Caco-2 (cell line): ENCODE measurements around the gene TGM6. TPM values are rescaled to one million over a fixed set of nuclear protein-coding genes. Genes with fewer than 3 reads are reported as not detected.

ENCODE experiments used
- BruUV-seq: library from RNA; stranded (reverse); fragments of 400-500 nt; replicated peaks from 2 replicates; lab custom pipeline; 2021; lab: Mats Ljungman, UMichigan
- CTCF ChIA-PET: fragments of 300-600 bp; sonication (Branson Sonifier 250); formaldehyde crosslinking; loops from one replicate; lab custom pipeline; 2022; ENCODE audit warnings: antibody characterized with exemption; lab: Charles Lee
- POLR2A ChIA-PET: fragments of 300-600 bp; sonication (Branson Sonifier 250); formaldehyde crosslinking; loops from one replicate; lab custom pipeline; 2022; ENCODE audit warnings: antibody characterized with exemption; lab: Charles Lee
- DNase-seq, 2 experiments: peaks; one replicate each; pipeline versions ENCODE4 v3.0.0 to v3.0.0-alpha.2; 2020 to 2022
- H3K27me3 ChIP-seq: replicated peaks from 2 replicates; pipeline ENCODE4 v1.6.0; 2011; ENCODE audit warnings: low read length; ENCODE audit not compliant: control insufficient read depth, insufficient read depth
- H3K36me3 ChIP-seq: 2 replicates; pipeline ENCODE4 v1.5.1; 2011; ENCODE audit warnings: low read length; ENCODE audit not compliant: control insufficient read depth, insufficient read depth
- H3K4me1 ChIP-seq: fragments of 250-450 bp; sonication (Bioruptor Pico); 2 replicates; pipeline ENCODE4 v1.5.1; 2020; ENCODE audit warnings: mild to moderate bottlenecking
- H3K4me3 ChIP-seq: 2 replicates; pipeline ENCODE4 v1.5.1; 2011; ENCODE audit warnings: low read depth, mild to moderate bottlenecking, control low read depth, low read length
- H3K9me3 ChIP-seq: fragments of 250-450 bp; sonication (Bioruptor Pico); 2 replicates; pipeline ENCODE4 v1.5.1; 2020; ENCODE audit warnings: mild to moderate bottlenecking, moderate library complexity
- H3K27ac Mint-ChIP-seq: one replicate; pipeline ENCODE4 v1.8.0; 2022; ENCODE audit warnings: mixed read lengths; ENCODE audit not compliant: unreplicated experiment
- H3K27me3 Mint-ChIP-seq: one replicate; pipeline ENCODE4 v1.8.0; 2022; ENCODE audit warnings: mixed read lengths; ENCODE audit not compliant: insufficient read depth, unreplicated experiment
- H3K36me3 Mint-ChIP-seq: one replicate; pipeline ENCODE4 v1.8.0; 2022; ENCODE audit warnings: mild to moderate bottlenecking, mixed read lengths; ENCODE audit not compliant: insufficient read depth, unreplicated experiment
- H3K4me1 Mint-ChIP-seq: one replicate; pipeline ENCODE4 v1.8.0; 2022; ENCODE audit warnings: low read depth, mixed read lengths; ENCODE audit not compliant: unreplicated experiment
- H3K4me3 Mint-ChIP-seq: one replicate; pipeline ENCODE4 v1.8.0; 2022; ENCODE audit warnings: mild to moderate bottlenecking, moderate library complexity, mixed read lengths; ENCODE audit not compliant: unreplicated experiment
- H3K9me3 Mint-ChIP-seq: one replicate; pipeline ENCODE4 v1.8.0; 2022; ENCODE audit warnings: mixed read lengths; ENCODE audit not compliant: unreplicated experiment
- intact Hi-C: fragments of 100-400 bp; cut with micrococcal nuclease; formaldehyde crosslinking; loops from one replicate; pipeline ENCODE4 v1.10.0; 2022; ENCODE audit not compliant: unreplicated experiment
- total RNA-seq: library from RNA; stranded (reverse); gene quantifications from 2 replicates; pipeline ENCODE4 v1.2.3, GENCODE V29; 2022
- TF ChIP-seq, protein P1 (sequence below), 2 experiments: fragments of 200-600 bp in 1 of 2; IDR thresholded peaks; 1 replicate in 1 of 2; 2 replicates in 1 of 2; pipeline versions ENCODE4 v1.5.1 to v1.8.0; 2011 to 2022; ENCODE audit warnings: antibody characterized with exemption in 1 of 2, control low read depth in 1 of 2, inconsistent platforms in 1 of 2, low read depth in 1 of 2, low read length in 1 of 2, mild to moderate bottlenecking in 1 of 2, moderate library complexity in 1 of 2; ENCODE audit not compliant: insufficient read depth in 1 of 2, severe bottlenecking in 1 of 2, unreplicated experiment in 1 of 2

Gene TGM6
- total RNA-seq, 1 experiment from 2014 or later = not detected

DNA sequence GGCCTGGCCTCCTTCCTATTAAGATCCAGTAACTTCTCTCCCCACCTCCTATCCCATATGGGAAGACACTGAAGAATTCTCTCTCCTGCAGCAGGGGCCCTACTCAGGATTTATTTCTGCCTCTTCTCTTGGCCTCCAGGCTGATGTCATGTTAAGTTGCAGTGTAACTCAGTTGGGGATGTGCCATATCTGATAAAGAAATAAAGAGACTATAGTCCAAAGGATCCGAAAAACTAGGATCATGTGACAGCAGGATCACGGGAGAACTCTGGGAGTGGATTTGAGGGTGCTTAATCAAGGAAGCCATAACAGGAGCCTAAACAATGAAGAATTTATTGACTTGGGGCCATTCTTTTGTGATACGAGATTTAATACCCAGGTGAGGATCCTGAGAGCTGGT lies 38.5 kb upstream of the TGM6 start:
- DNase-seq = no peak
- Histone ChIP-seq H3K4me1 (no peaks in the 10 kb centered on the region), H3K36me3 (no peaks in the 10 kb centered on the region), H3K27me3 (no peaks in the 10 kb centered on the region), H3K9me3 (no peaks in the 10 kb centered on the region), H3K4me3 (no peak overlapping the region)
- peaks cover 9% of the 10 kb centered on the region for H3K27me3 Mint-ChIP-seq
- intact Hi-C loops = no loop called here
- ChIA-PET POLR2A (no interaction called here), CTCF (no interaction called here)
- no peaks in the 10 kb centered on the region for H3K36me3 Mint-ChIP-seq
- no peak overlapping the region for H3K4me3 Mint-ChIP-seq
- H3K4me1 Mint-ChIP-seq = no peaks in the 10 kb centered on the region
- no peaks in the 10 kb centered on the region for H3K9me3 Mint-ChIP-seq
- no TSS peak for BruUV-seq
- H3K27ac Mint-ChIP-seq = no peak overlapping the region
- TF ChIP-seq, protein P1, sequence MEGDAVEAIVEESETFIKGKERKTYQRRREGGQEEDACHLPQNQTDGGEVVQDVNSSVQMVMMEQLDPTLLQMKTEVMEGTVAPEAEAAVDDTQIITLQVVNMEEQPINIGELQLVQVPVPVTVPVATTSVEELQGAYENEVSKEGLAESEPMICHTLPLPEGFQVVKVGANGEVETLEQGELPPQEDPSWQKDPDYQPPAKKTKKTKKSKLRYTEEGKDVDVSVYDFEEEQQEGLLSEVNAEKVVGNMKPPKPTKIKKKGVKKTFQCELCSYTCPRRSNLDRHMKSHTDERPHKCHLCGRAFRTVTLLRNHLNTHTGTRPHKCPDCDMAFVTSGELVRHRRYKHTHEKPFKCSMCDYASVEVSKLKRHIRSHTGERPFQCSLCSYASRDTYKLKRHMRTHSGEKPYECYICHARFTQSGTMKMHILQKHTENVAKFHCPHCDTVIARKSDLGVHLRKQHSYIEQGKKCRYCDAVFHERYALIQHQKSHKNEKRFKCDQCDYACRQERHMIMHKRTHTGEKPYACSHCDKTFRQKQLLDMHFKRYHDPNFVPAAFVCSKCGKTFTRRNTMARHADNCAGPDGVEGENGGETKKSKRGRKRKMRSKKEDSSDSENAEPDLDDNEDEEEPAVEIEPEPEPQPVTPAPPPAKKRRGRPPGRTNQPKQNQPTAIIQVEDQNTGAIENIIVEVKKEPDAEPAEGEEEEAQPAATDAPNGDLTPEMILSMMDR (IDR thresholded peaks at IDR 0.05; ENCODE audit: insufficient read depth in 1 of 2, low read depth in 1 of 2, low read length in 1 of 2, severe bottlenecking in 1 of 2, unreplicated experiment in 1 of 2) = no peak

DNA sequence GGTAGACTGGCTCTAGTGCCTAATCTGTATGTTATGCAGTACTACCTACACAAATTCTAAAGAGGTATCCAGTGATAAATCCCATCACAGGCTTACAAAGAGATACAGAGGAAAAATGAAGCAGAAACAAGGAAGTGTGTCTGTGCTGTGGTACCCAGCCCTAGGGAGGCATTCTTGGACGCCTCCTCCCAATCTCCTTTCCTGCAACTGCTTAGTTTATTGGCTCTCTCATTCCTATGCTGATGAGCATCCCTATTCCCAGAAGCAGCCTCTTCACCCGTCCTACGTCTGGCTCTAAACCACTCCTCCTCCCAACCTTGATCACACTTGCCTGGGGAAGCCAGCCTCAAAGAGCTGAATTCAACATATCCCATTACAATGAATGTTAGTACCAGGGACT lies 34.5 kb upstream of the TGM6 start:
- CTCF ChIA-PET = no interaction called here

DNA sequence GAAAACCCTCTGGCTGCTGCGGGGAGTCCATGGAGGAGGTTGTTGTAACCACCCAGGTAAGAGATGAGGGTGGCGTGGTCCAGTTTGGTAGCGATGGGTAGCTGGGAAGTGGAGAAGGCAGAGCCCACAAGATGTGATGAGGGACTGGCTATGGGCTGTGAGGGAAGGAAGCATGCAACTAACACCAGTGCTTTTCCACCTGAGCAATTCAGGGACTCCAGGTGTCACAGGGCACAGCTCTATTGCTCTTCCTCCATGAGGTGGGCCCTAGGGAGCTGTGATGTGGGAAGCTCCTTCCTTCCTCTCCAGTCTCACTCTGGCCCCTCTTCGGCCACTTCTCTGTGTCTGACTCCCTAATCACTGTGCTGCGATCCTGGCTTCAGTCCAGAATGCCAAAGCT lies 32.4 kb upstream of the TGM6 start:
- intact Hi-C loops = no loop called here
- Histone ChIP-seq H3K4me1 (0 out of 2 replicates have a peak, but pooled peaks cover 4% of the 10 kb centered on the region), H3K4me3 (no peak overlapping the region), H3K9me3 (no peaks in the 10 kb centered on the region), H3K36me3 (no peaks in the 10 kb centered on the region), H3K27me3 (no peaks in the 10 kb centered on the region; the same call in 1 of the 2 replicates)
- no peak overlapping the region for H3K4me3 Mint-ChIP-seq
- no peaks in the 10 kb centered on the region for H3K4me1 Mint-ChIP-seq
- ChIA-PET CTCF (no interaction called here), POLR2A (no interaction called here)
- no peaks in the 10 kb centered on the region for H3K27me3 Mint-ChIP-seq
- no TSS peak for BruUV-seq
- DNase-seq = no peak
- H3K9me3 Mint-ChIP-seq = no peaks in the 10 kb centered on the region
- TF ChIP-seq, protein P1 (IDR thresholded peaks at IDR 0.05; ENCODE audit: insufficient read depth in 1 of 2, low read depth in 1 of 2, low read length in 1 of 2, severe bottlenecking in 1 of 2, unreplicated experiment in 1 of 2) = no peak
- no peaks in the 10 kb centered on the region for H3K36me3 Mint-ChIP-seq
- no peak overlapping the region for H3K27ac Mint-ChIP-seq

More for the DNA sequence above, 34.5 kb upstream of the TGM6 start:
- Histone ChIP-seq H3K4me1 (0 out of 2 replicates have a peak, but pooled peaks cover 4% of the 10 kb centered on the region), H3K4me3 (no peak overlapping the region), H3K36me3 (no peaks in the 10 kb centered on the region), H3K27me3 (no peaks in the 10 kb centered on the region; the same call in 1 of the 2 replicates), H3K9me3 (no peaks in the 10 kb centered on the region)
- no peaks in the 10 kb centered on the region for H3K36me3 Mint-ChIP-seq
- DNase-seq = no peak
- no peaks in the 10 kb centered on the region for H3K4me1 Mint-ChIP-seq
- TF ChIP-seq, protein P1 (IDR thresholded peaks at IDR 0.05; ENCODE audit: insufficient read depth in 1 of 2, low read depth in 1 of 2, low read length in 1 of 2, severe bottlenecking in 1 of 2, unreplicated experiment in 1 of 2) = no peak
- POLR2A ChIA-PET = no interaction called here
- peaks cover 6% of the 10 kb centered on the region for H3K27me3 Mint-ChIP-seq
- H3K27ac Mint-ChIP-seq = no peak overlapping the region
- BruUV-seq = no TSS peak
- no peak overlapping the region for H3K4me3 Mint-ChIP-seq
- H3K9me3 Mint-ChIP-seq = no peaks in the 10 kb centered on the region
- intact Hi-C loops = no loop called here
